ENCODE data around the gene FKBP1C.
"Not testable (repeated sequence)": the region's sequence is repeated elsewhere in the genome, so short reads cannot be mapped to it uniquely, and the experiment has no call there.

The FKBP1C gene

GRCh38 chr6:63193324-63193723 is 17.9 kb upstream of the FKBP1C start:
- H3K4me3 Mint-ChIP-seq: no peak overlapping the region
- no peaks in the 10 kb centered on the region for H3K9me3 Mint-ChIP-seq
- H3K4me1 Mint-ChIP-seq: no peaks in the 10 kb centered on the region
- H3K36me3 Mint-ChIP-seq (ENCODE audit: low read depth): no peaks in the 10 kb centered on the region
- TF ChIP-seq CTCF (IDR thresholded peaks at IDR 0.05): no peak
- DNase-seq: no peak
- no peak overlapping the region for H3K27ac Mint-ChIP-seq
- no peaks in the 10 kb centered on the region for H3K27me3 Mint-ChIP-seq (ENCODE audit: low read depth, poor library complexity)

GRCh38 chr6:63197741-63198140 is 13.5 kb upstream of the FKBP1C start:
- H3K27ac Mint-ChIP-seq: no peak overlapping the region
- TF ChIP-seq CTCF (IDR thresholded peaks at IDR 0.05): no peak
- H3K36me3 Mint-ChIP-seq (ENCODE audit: low read depth): no peaks in the 10 kb centered on the region
- H3K4me3 Mint-ChIP-seq: no peak overlapping the region
- no peaks in the 10 kb centered on the region for H3K27me3 Mint-ChIP-seq (ENCODE audit: low read depth, poor library complexity)
- no peaks in the 10 kb centered on the region for H3K4me1 Mint-ChIP-seq
- no peak for DNase-seq
- peaks cover 6% of the 10 kb centered on the region for H3K9me3 Mint-ChIP-seq

GRCh38 chr6:63213325-63213724 is 2.1 kb downstream of the FKBP1C start:
- H3K9me3 Mint-ChIP-seq: peaks cover 35% of the 10 kb centered on the region
- no peaks in the 10 kb centered on the region for H3K4me1 Mint-ChIP-seq
- no peak for TF ChIP-seq CTCF (IDR thresholded peaks at IDR 0.05)
- DNase-seq: no peak
- H3K36me3 Mint-ChIP-seq (ENCODE audit: low read depth): peaks cover 9% of the 10 kb centered on the region
- H3K27ac Mint-ChIP-seq: no peak overlapping the region
- H3K27me3 Mint-ChIP-seq (ENCODE audit: low read depth, poor library complexity): no peaks in the 10 kb centered on the region
- no peak overlapping the region for H3K4me3 Mint-ChIP-seq

- Mint-ChIP-seq H3K4me1 (no peaks in the 10 kb centered on the region), H3K36me3 (ENCODE audit: low read depth) (peaks cover 9% of the 10 kb centered on the region), H3K27me3 (ENCODE audit: low read depth, poor library complexity) (no peaks in the 10 kb centered on the region), H3K27ac (no peak overlapping the region), H3K9me3 (peaks cover 35% of the 10 kb centered on the region), H3K4me3 (no peak overlapping the region)
- TF ChIP-seq CTCF (IDR thresholded peaks at IDR 0.05): no peak
- no peak for DNase-seq
These were observed 3.5 kb downstream of the FKBP1C start for GRCh38 chr6:63214816-63215215.

GRCh38 chr6:63224179-63224578 is 12.9 kb downstream of the FKBP1C start:
- DNase-seq: no peak
- TF ChIP-seq CTCF (IDR thresholded peaks at IDR 0.05): no peak
- Mint-ChIP-seq H3K9me3 (peaks cover 20% of the 10 kb centered on the region), H3K27ac (no peak overlapping the region), H3K4me1 (no peaks in the 10 kb centered on the region), H3K27me3 (ENCODE audit: low read depth, poor library complexity) (peaks cover 2% of the 10 kb centered on the region), H3K4me3 (no peak overlapping the region), H3K36me3 (ENCODE audit: low read depth) (no peaks in the 10 kb centered on the region)

- H3K27ac Mint-ChIP-seq; H3K4me3 Mint-ChIP-seq; DNase-seq; H3K27me3 Mint-ChIP-seq (ENCODE audit: low read depth, poor library complexity); H3K4me1 Mint-ChIP-seq; H3K36me3 Mint-ChIP-seq (ENCODE audit: low read depth): not testable (repeated sequence)
- H3K9me3 Mint-ChIP-seq: peaks cover 27% of the 10 kb centered on the region
These were observed 14.7 kb downstream of the FKBP1C start for GRCh38 chr6:63225987-63226386.

- H3K4me1 Mint-ChIP-seq; H3K4me3 Mint-ChIP-seq; H3K27me3 Mint-ChIP-seq (ENCODE audit: low read depth, poor library complexity); H3K27ac Mint-ChIP-seq; DNase-seq; H3K36me3 Mint-ChIP-seq (ENCODE audit: low read depth): not testable (repeated sequence)
- H3K9me3 Mint-ChIP-seq: peaks cover 27% of the 10 kb centered on the region
These were observed 16.9 kb downstream of the FKBP1C start for GRCh38 chr6:63227928-63228894.

GRCh38 chr6:63230027-63230426 is 18.8 kb downstream of the FKBP1C start:
- not testable (repeated sequence) for H3K4me3 Mint-ChIP-seq; H3K4me1 Mint-ChIP-seq; H3K27me3 Mint-ChIP-seq (ENCODE audit: low read depth, poor library complexity); H3K36me3 Mint-ChIP-seq (ENCODE audit: low read depth); DNase-seq
- peak overlapping the region; percentile 13 for H3K27ac Mint-ChIP-seq
- peaks cover 36% of the 10 kb centered on the region for H3K9me3 Mint-ChIP-seq

- H3K27me3 Mint-ChIP-seq (ENCODE audit: low read depth, poor library complexity): not testable (repeated sequence)
These were observed 19.2 kb downstream of the FKBP1C start for GRCh38 chr6:63230511-63230910.

More at GRCh38 chr6:63230511-63230910, 19.2 kb downstream of the FKBP1C start:
- DNase-seq; H3K4me3 Mint-ChIP-seq; H3K27ac Mint-ChIP-seq; H3K36me3 Mint-ChIP-seq (ENCODE audit: low read depth); H3K4me1 Mint-ChIP-seq: not testable (repeated sequence)
- H3K9me3 Mint-ChIP-seq: peaks cover 41% of the 10 kb centered on the region

Measured in nephron progenitor cell (in vitro differentiated cells).